ENCODE results near the gene ADGRB3.
"Not testable (repeated sequence)": the region's sequence is repeated elsewhere in the genome, so short reads cannot be mapped to it uniquely, and the experiment has no call there.

Gene ADGRB3

DNA sequence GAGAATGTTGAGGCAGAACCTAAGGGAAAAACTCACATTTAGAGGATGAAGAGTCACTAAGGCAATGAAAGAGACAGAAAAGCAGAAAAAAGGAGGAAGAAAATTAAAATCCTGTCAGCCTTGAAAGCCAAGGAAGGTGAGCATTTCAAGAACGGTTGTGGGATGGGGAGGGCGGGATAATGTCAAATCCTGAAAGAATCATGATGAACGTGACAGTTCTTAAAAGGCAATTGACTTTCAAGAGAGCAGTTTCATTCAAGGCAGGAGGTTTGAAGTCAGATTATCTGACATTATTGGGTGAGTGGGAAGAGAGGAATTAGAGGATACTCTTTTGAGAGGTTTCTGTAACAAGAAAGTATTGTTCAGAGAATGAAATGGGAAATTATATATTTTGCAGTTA is 284.5 kb downstream of the ADGRB3 start:
- DNase-seq (ENCODE audit: low read depth in 3 of 3, low spot score in 1 of 3), result no peak

DNA sequence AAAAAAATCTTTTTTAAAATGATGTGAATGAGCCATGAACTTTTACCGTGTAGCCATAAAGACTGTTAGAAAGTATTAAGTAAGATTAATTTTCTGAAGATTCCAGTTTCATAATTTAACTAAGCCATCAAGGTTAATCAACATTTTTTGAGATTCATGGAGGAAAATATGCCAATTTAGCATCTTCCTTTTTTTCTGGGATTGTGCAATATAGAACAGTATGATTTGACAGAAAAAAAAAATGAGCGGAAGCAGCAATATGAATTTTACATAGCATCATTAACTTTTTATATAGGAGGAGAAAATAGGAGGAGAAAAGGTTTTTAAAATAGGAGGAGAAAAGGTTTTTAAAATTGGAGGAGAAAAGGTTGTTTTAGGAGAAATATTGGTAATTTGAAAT is 306.3 kb downstream of the ADGRB3 start:
- DNase-seq (ENCODE audit: low read depth in 3 of 3, low spot score in 1 of 3), result no peak

DNA sequence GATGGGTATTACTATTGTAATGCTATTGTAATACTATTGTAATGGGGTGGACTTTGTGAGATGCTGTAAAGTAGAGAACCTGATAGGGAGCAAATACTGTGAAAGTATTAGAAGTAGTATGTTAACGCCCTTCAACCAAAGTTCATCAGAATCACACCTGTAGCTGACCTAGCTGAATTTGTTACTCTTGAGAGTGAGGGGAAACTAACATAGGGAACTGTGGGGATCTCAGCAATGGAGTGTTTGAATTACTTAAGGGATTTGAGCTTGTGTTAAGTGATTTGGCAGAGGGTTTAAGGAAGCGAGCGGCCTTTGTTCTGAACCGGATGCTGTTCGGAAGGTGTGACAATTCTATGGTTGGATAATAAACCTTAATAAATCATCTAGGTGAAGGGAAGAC is 312.6 kb downstream of the ADGRB3 start:
- no peak for DNase-seq (ENCODE audit: low read depth in 3 of 3, low spot score in 1 of 3)

DNA sequence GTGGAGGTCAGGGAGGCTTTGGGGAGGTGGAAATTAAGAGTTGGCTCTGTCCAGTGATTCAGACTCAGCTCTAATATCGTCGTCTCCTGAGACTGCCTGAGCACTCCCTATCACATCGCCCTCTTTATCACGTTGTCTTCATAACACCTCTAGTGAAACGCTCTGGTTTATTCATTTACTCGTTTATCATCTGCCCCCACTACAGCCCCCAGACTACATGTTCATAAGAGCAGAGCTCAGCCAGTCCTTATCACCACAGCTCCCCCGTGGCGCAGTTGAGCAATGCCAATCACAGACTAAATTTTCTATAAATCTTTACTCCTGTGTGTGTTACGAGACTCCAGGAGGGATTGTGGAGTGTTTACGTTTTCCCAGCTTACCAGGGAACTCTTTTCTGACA is 316.2 kb downstream of the ADGRB3 start:
- no peak for DNase-seq (ENCODE audit: low read depth in 3 of 3, low spot score in 1 of 3)

DNA sequence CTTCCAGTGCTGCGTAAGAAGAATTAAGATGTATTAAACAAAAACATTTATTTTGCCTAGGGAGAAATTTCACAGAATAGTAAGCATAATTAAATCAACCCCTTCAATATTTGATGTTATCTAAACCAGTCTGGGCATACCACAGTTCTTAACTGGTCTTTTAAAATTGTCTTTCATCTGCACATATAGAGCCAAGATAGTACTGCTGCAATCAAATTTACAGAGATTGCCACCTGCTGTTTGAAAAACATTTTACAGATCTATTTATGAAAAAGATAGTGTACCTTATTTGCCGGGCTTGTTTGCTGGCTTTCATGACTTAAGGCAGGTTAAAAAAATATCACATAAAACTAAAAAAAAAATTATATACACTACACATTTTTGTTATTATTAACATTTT is 323.2 kb downstream of the ADGRB3 start:
- no peak for DNase-seq (ENCODE audit: low read depth in 3 of 3, low spot score in 1 of 3)

DNA sequence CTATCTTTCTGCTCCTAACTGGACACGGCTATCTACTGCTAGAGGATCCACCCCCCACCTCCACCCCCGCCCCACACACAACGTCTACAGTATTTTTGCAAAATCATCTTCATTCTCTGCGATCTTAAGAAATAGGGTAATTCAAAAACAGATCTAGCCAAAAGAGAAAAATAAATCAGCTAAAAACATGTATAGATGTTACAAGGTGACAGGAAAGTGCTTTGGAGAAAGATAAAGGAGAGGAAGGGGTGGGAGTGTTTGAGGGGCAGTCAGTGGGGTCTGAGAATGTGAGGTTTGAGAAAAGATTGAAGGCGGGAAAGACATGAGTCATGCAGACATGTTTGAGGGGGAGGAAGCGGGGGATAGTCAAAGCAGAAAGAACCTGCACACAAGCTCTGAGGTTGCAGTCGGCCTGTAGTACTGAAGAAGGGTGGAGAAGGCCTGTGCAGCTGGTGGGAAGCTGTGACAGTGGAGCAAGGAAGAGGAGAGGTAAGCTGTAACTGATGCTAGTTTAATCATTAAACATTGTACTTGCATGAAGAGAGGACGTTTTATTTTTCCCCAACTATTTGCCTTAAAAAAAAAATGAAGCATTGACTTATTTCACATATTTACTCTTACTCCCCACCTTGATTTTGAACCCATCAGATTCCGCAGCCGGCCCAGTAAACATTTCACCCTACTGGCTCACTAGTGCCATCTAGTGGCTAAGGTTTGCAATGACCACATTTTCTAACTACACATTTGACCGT is 332.6 kb downstream of the ADGRB3 start:
- DNase-seq (ENCODE audit: low read depth in 3 of 3, low spot score in 1 of 3), result peak; percentile 0 to 1 (median 0)

DNA sequence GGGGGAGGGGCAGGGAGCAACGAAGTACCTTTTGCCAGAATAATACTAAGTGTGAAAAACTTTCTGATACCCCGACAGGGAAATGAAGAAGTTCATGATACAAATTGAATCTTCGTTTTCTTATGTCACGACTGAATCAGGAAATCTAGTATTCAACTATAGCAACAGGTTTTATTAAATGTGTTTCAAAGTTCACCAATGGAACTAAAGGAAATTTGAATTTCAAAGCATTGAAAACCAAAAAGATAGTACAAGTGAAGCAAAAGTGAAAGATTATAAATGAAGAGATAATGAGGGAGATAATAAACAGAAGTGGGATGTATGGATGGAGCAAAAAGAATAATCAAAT is 333.2 kb downstream of the ADGRB3 start:
- DNase-seq (ENCODE audit: low read depth in 3 of 3, low spot score in 1 of 3), result no peak

DNA sequence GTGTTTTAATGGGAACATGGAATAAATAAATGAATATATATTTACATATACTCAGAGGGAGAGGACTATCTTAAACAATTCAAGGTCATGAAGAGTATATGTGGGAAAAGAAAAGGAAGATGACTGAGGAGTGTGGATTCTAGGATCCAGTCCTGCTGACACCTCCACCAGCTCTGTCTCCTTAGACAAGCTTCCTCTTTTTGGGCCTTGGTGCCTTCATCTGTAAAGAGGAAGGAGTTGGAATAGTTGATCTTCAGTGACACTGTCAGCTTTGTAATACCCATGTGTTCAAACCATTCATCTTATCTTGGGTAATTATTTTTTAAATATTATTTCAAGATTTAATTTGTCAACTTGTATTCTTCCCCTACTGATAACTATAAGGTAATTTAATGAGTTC is 338.0 kb downstream of the ADGRB3 start:
- no peak for DNase-seq (ENCODE audit: low read depth in 3 of 3, low spot score in 1 of 3)

DNA sequence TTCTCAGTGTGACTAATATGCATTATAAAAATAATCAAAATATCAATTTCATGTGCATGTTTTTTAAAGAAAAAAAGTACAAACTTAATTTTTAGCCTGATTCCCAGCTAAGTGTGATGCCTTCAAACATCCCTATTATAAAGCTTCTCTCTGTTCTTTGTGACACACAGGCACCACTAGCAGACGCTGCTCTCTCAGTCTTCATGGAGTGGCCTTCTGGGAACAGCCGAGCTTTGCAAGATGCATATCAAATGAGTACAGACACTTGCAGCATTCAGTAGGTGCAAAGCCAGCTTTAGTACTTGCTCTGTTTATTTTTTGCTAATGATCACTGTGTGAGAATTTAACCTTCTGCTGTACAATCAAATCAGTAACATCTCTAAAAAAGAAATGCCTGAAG is 340.0 kb downstream of the ADGRB3 start:
- DNase-seq (ENCODE audit: low read depth in 3 of 3, low spot score in 1 of 3), result no peak

DNA sequence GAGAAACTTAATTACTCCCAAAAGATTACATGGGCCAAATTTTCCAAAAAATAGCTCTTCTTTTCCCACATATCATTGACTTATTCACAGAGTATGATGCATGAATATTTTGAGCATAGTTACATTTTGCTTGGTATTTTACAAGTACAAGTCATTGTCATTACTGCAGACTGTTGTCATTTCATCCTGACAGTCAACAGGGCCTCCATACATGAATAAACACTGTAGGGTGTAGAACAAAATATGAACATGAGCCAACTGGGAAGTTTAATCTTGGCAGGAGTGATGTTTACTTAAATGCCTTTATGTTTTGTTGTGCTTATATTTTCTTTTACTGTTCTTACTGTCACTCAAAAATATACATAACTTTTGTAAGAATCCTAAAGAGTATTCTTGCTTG is 340.7 kb downstream of the ADGRB3 start:
- DNase-seq (ENCODE audit: low read depth in 3 of 3, low spot score in 1 of 3), result no peak

DNA sequence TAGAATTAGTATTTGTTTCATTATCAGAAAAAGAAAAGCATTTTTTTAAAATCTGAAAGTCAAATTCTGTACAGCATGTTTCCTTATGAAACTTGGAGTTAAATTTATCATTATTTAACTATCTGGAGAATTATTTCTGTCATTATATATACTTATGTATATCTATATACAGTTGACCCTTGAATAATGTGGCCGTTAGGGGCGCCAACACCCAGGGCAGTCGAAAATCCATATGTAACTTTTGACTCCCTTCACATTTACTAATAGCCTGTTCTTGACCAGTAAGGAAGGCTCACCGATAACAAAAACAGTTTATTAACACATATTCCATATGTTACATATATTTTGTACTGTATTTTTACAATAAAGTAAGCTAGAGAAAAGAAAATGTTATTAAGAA is 341.2 kb downstream of the ADGRB3 start:
- no peak for DNase-seq (ENCODE audit: low read depth in 3 of 3, low spot score in 1 of 3)

DNA sequence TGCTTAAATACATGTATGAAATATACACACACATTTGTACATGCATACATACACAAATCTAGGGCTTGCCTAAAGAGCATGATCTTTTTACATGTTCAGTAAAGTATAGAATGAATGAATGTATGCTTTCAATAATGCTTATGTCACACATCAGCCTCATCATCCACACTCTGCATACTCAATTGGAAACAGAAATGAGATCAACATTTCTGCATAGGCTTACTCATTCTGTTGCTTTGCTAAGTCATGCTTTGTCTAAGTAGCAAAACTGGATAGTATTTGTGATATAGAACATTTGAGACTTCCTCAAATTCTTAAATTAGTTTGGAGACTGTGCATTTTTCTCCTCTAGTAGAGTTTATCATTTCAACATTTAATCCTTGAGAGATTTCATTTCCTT is 343.3 kb downstream of the ADGRB3 start:
- DNase-seq (ENCODE audit: low read depth in 3 of 3, low spot score in 1 of 3), result no peak

DNA sequence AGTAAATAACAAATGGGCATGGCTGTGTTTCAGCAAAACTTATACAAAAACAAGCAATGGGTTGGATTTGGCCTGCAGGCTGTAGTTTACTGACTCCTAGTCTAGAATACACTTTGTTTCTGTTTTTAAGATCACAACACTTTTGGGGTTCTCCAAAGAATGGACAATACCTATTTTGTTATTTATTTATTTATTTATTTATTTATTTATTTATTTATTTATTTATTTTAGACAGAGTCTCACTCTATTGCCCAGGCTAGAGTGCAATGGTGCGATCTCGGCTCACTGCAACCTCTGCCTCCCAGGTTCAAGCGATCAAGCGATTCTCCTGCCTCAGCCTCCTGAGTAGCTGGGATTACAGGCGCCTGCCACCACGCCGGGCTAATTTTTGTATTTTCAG is 346.6 kb downstream of the ADGRB3 start:
- DNase-seq (ENCODE audit: low read depth in 3 of 3, low spot score in 1 of 3), result not testable (repeated sequence)

DNA sequence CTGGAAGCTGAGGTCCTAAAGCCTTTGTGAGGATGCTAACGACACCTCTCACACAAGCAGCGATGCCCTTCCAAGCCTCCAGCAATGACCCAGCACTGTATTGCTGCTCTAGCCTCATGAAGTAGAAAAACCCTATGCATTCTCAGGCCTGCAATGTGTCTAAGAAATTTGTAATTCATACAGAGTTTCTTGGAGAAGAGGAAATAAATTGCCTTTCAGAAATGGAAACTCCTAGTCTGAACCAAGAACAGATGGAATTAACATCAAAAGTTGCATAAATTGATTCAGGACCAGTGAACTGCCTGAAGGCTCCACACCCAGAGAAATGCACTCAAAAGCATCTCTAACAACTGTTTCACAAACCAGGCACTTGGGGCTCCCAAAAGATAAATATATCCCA is 353.6 kb downstream of the ADGRB3 start:
- no peak for DNase-seq (ENCODE audit: low read depth in 3 of 3, low spot score in 1 of 3)

DNA sequence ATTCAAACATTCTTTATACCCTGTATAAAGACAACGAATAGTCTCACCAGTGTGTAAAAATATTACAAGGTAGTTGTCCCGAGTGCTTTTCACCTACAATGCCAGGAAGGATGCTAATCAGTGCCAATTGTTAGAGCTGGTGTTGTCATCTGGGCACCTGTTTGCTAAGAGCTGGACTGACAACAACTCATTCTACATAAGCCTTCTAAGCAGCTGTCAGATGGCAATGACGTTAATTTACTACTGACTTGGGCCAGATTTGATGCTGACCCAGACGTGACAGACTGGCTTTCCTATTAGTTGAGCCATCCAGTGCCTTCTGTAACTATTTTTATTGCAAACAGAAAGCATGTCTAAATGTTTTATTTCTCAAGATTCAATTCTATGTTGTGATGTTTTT is 355.2 kb downstream of the ADGRB3 start:
- no peak for DNase-seq (ENCODE audit: low read depth in 3 of 3, low spot score in 1 of 3)

DNA sequence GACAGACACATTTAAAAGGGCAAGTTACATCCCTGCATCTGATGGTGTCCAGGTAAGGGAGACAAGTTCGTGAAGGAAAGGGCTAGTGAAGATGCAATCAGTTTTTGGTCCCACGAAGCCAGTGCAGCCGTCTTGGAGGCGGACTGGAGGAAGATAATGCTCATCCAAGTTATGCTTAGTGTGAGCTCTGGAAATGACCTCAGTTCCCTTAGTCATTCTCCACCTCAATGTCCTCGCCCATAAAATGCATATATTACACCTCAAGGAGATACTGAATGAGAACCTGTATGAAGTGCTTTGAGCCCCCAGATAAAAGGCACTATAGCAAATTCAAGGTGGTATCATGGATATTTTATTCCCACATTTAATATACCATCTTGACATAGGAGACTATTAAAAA is 358.8 kb downstream of the ADGRB3 start:
- no peak for DNase-seq (ENCODE audit: low read depth in 3 of 3, low spot score in 1 of 3)

DNA sequence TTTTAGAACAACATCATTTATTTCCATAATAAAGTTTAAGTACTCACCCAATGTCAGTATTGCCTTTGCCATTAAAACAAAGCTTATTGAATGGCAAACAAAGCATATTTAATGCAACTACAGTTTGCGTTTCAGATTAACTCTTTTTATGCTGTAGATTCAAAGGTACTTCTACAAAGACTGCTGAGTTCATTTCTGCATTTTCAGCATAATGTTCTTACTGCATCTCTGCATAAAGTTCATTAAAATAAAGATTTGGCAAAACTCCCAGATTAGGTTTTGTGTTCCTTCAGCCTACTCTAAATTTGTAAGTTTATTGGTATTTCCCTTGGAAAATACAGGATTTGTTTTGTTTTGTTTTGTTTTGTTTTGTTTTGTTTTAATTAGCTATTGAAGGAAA is 359.4 kb downstream of the ADGRB3 start:
- no peak for DNase-seq (ENCODE audit: low read depth in 3 of 3, low spot score in 1 of 3)

DNA sequence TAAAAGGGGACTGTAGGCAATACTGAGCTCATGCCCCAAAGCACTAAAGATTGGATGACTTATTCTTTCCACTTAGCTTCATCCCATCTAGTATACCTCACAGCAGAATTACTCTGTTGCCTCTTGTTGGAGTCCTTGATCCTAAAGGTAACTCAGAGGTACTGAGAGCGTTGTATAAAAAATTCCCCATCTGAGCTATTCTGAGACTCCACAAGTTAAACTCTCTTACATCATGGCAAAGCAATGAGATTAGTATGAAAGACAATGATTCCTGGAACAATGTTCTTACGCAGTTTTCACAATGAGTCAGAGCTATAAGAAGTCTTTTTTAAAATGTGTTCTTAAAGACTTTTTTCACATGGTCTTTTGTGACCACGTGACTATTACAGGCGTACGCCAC is 370.1 kb downstream of the ADGRB3 start:
- DNase-seq (ENCODE audit: low read depth in 3 of 3, low spot score in 1 of 3), result no peak

DNA sequence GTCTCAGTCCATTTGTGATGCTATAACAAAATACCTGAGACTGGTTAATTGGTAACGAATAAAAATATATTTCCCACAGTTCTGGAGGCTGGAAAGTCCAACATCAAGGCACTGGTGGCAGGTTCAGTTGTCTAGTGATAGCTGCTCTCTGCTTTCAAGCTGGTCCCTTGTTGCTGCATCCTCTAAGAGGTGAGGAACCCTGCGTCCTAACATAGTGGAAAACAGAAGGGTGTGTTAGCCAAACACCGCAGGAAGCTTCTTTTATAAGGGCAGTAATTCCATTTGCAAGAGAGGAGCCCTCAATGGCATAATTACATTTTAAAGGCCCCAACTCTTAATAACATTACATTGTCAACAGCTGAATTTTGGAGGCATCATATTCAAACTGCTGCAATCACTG is 372.7 kb downstream of the ADGRB3 start:
- no peak for DNase-seq (ENCODE audit: low read depth in 3 of 3, low spot score in 1 of 3)

DNA sequence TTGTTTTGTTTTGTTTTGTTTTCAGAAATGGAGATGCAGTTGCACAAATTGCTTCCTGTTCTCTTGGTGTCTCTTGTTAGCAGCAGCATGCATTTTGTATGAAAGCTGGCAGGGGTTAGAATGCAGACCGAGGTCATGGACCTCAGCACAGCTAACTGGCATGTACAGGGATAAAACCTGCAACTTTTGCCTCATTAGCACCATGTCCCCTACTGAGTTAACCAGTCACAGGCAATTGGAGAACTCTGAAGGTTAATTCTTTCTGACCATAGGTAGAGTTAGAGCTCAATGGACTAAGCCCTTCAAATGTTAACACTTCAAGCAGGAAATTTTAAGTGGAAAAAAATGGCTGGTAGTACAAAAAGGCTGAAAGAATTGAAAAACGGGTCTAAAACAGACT is 377.1 kb downstream of the ADGRB3 start:
- DNase-seq (ENCODE audit: low read depth in 3 of 3, low spot score in 1 of 3), result no peak

DNA sequence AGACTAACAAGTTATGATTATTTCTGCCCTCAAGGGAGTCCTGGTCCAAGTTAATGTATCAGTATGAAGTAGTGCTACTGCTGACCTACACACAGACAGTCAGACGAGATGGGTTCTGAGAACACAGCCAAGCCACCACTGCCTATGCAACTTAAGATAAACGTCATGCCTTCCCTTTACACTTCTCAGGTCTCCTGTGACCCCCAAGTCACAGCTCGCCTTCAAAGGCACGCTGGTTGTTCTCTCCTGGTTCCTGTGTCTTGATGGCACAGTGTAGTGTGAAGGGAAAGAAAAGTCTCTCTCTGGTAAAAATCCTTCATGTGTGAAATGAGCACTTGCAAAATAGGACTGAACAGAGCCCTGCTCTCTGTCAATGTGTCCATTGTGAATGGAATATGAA is 377.8 kb downstream of the ADGRB3 start:
- no peak for DNase-seq (ENCODE audit: low read depth in 3 of 3, low spot score in 1 of 3)

DNA sequence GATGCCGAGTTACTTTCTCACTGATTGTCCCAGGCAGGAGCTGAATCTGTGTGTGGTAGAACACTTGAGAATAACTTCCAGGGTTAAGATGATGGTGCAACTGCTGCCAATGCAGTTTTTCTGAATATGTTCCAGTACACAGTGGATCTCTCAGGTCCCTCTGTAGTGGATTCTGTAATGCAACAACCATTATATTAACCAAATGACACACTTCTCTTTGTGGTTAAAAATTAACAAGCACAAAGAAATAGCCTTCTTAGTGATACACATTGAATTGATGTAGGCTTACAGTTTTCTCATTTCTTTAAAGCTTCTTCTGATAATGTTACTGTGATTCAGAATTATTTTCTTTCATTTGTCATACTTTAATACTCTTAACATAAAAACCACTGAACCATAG is 383.8 kb downstream of the ADGRB3 start:
- no peak for DNase-seq (ENCODE audit: low read depth in 3 of 3, low spot score in 1 of 3)

DNA sequence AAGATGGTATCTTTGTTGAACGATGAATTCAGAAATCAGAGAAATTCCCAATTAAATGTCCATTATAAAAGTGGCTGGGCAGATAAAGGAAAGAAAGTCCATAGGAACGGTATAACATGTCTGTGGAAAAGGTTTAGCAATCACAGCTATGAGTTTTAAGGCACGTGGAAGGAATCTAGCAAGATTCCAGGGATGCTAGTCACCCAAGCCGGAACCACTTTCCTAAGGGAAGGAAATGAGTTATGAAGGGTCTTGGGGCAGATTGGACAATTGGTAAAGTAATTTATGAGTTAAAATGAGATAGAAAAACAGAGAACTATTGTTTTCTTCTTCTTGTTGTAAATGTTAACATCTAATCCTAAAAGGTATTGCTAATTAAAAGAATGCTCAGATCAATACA is 384.8 kb downstream of the ADGRB3 start:
- DNase-seq (ENCODE audit: low read depth in 3 of 3, low spot score in 1 of 3), result no peak

DNA sequence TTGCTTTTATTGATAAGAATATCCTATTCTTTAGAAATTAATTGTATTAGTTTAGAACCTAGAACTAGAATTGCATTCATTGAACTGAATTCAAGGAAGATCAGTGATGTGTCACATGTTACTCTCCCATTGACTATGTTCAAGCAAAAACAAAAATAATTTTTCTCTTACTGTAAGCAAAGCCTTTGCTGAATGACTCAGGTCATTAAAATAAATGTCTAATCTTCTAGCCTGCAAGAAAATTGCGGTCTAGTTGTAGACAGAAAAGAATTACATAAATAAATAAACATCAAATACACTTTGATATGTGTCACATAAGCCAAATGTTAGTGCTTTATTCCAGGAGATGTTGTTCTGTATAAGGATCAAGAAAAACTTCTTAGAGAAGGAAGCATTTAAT is 387.9 kb downstream of the ADGRB3 start:
- DNase-seq (ENCODE audit: low read depth in 3 of 3, low spot score in 1 of 3), result no peak

All from stimulated activated CD4-positive, alpha-beta T cell treated with anti-CD3 and anti-CD28 coated beads, TNF-alpha, amount 100 ng/mL, for 1 hour (primary cell).